ENCODE data around the gene TMPRSS3.

- TF ChIP-seq CTCF (IDR thresholded peaks at IDR 0.05) (no peak), POLR2AphosphoS5 (IDR thresholded peaks at IDR 0.05) (no peak), POLR2A (IDR thresholded peaks at IDR 0.05) (no peak), EP300 (IDR thresholded peaks at IDR 0.05) (no peak)
Measured at GRCh38 chr21:42437786-42438185, 41.9 kb upstream of the TMPRSS3 start.
